Measurements from ENCODE around the gene ADAP2.
"Not testable (repeated sequence)": the region's sequence is repeated elsewhere in the genome, so short reads cannot be mapped to it uniquely, and the experiment has no call there.

ADAP2 gene

GRCh38 chr17:30931582-30931981 lies 9.8 kb downstream of the ADAP2 start:
- DNase-seq: not testable (repeated sequence)

DNA sequence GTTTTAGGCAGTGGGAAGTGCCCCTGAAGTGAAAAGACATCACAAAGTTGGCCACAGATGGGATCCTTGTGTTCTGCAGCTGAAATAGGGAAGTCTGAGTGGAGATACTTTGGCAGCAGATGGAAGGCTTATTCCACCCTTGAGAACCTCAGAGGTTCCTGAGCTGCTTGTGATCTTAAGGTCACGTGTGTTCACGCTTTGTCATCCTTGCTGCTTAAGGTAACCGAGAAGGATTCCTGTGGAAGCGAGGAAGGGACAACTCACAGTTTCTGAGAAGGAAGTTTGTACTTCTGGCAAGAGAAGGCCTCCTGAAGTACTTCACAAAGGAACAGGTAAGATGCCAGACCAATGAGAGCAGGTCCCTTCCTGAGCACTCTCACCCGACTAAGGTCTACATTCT lies 12.2 kb downstream of the ADAP2 start:
- DNase-seq: no peak

GRCh38 chr17:30939051-30939689 lies 17.4 kb downstream of the ADAP2 start:
- no peak for DNase-seq

DNA sequence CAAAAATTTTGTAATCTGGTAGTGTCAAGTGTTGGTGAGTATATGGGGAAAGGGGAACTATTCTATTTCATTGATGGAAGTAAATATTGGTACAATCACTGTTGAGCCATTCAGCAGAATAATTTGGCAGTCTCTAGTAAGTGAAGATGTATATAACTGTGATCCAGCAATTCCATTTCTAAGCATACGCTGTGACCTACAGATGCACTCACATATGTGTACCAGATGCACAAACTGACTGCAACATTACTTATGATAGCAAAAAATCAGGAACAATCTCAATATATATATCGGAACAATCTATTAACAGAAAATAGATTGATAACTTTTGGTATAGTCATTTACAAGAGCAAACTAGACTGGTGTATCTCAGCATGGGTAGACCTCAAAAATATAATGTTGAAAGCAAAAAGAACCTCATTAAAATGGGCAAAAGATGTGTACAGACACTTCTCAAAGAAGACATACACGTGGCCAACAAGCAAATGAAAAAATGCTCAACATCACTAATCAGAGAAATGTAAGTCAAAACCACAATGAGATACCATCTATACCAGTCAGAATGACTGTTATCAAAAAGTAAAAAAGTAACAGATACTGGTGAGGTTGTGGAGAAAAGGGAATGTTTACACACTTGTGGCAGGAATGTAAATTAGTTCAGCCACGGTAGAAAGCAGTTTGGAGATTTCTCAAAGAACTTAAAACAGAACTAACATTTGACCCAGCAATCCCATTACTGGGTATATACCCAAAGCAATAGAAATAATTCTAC lies 20.7 kb downstream of the ADAP2 start:
- DNase-seq: no peak

GRCh38 chr17:30947796-30948195 lies 26.1 kb downstream of the ADAP2 start:
- no peak for DNase-seq

DNA sequence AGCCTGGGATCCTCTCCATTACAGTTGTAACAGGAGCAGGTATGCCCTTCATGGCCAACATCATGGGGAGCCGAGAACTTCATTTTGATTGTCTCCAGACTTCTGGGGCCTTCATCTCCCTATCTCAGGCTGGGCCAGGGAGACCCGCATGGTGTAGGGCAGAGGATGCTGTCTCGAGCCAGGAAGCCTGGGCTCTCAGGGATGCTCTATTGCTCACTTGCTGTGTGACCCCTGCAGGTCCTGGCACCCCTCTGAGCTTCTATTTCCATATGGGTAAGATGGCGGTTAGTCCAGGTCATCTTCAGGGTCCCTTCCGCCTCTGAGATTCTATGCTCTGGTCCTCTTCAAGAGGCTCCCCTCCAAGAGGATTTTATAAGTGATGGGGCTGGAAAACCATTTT lies 28.4 kb downstream of the ADAP2 start:
- DNase-seq: no peak

DNA sequence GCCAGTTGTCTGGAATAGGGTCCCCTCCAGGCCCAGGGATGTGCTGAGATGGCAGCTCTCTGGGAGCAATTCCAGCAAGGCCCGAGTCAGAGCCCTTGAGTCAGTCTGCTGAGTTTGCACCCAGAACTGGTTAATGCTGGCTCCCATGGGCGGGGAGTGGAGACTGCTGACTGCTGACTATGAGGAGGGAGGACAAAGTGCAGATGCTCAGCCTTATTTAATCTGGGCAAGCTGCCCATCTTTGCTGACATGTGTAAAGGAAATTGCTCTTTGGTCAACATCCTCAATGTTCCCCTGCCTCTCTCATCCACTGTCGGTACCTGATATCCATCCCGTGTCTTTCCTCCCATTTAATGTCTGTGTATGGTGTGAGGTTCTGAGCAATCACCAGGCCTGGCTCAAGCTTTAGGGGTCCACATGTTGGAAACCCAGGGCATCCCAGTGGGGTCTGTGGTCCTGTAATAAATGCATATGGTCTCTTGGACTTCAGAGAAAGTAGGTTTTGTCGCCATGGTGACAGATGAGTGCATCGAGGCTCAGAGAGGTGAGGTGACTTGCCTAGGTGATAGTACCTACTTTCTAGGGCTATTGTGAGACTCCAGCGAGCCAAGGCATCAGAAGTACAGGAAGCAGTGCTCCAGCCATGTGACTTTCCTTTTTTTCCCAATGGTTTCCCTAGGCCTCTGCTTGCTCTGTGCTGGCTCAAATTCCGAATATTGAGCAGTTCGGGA lies 29.1 kb downstream of the ADAP2 start:
- no peak for DNase-seq

DNA sequence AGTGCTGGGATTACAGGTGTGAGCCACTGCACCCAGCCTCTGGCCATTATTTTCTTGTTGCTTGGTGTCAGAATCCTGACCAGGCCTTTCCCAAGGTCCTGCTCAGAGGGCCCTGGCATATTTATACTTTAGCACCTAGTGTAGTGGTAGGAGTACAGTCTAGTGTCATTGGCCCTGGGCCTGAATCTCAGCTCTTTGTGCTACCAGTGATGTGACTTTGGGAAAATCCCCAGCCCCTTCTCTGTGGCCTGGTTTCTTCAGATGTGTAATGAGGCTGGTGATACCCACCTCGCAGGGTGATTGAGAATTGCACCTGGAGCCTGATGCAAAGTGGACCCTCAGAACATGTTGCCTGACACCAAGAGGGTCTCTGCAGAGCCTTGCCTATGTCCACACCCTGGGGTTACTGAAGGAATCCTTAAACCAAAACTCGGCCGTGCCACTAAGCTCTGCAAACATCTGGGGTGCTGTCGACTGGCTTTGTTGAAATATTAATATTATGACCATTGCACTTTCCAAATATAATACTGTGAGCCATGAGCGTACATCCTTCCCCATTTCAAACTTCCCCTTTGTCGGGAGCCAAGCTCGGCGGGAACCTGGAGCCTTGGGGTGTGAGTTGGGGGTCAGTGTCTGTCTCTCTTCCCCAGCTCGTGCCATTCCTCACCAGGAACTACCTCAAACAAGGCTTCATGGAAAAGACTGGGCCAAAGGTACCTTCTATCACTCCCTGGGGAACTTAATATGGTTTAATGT lies 31.1 kb downstream of the ADAP2 start:
- no peak for DNase-seq

DNA sequence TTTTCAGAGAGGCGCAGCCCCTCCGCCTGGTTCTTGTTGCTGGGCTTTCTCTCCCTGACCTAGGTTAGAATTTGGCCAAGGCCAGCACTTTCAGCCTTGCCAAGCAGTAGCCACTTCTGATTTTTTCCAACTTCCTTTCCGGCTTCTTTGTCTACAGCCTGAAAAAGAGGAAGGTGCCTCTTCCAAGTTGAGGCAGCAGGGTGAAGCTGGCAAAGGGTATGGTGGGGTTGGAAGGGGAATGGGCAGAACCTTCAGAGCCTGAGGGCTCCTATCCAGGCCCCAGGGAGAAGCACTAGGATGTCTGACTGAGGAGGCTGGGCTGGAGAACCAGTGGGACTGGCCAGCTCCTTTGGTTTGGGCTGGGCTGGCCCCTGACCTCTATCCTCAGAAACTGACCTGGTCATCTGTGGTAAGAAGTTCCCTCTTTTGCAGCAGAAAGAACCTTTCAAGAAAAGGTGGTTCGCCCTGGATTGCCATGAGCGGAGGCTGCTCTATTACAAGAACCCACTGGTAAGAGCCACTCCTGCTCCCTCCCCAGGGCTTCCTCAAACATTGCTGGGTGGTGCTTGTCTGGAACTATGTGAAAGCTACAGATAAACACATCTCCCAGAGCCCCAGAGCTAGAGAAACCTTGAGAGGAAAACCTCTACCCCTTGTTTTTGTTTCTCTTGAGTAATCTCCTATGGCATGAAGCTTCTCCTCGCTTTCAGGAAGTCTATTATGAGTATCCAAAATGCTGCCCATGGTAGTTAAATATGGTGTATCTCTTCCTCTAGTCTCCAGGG lies 32.5 kb downstream of the ADAP2 start:
- DNase-seq: no peak

DNA sequence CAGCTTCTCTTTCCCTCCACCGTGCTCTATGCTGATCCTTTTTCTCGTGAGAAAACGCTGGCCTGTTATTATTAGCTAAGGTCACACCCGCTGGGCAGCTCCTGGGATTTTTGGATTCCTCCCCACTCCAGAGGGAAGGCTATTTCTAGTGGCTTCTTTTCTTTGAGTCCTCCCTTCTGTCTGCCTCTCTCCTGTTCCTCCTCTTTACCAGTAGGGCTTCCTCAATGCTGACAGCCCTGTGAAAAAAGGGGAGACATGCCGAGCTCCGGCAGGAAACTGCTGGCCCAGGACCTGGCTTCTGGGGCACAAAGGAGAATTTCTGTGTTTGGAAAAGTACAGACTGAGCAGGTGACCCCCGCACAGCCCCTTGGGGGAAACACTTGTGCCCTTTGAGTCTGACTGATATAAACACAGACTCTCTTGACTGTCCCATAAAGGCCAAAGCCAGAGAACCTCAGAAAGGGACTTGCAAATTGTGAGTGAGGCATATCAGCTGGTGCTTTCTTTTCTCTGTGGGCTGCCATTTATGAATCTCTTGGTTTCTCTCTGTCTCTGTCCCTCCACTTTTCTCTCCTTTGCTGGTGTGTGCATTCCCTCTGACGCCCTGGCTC lies 35.1 kb downstream of the ADAP2 start:
- no peak for DNase-seq

GRCh38 chr17:30957741-30958140 lies 36.0 kb downstream of the ADAP2 start:
- DNase-seq: no peak

- no peak for DNase-seq
These were observed 36.4 kb downstream of the ADAP2 start for GRCh38 chr17:30958187-30958586.

DNA sequence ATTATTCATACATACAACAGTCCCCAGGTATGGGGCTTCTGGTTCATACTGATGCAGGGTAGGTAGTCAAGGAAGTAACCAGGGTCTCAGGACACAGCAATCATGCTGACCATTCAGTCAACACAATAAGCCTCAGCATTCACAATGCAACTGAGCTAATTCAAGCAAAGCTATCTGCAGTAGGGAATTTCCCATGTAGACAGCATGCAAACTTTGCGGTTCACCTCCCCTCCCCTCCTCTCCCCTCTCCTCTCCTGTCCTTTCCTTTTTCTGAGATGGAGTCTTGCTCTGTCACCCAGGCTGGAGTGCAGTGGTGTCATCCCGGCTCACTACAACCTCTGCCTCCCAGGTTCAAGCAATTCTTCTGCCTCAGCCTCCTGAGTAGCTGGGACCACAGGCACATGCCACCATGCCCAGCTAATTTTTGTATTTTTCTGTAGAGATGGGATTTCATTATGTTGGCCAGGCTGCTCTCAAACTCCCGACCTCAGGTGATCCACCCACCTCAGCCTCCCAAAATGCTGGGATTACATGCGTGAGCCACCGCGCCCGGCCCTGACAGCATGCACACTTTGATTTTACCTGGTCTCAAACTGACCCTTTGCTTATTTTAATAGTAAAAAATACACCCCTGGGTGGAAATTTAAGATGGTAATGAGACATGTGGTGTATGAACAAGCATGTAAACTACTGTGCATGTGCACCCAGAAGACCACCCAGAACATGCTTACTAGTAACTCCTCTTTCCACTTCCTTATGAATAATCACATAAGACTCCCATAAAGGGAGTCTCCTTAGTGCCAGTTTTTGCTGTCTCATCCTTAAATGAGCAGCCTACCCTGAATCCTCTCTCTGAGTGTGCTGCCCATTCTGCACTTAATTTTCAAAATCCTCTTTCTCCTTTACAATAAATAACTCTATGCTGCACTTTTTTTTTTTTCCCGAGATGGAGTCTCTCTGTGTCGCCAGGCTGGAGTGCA lies 39.8 kb downstream of the ADAP2 start:
- peak; percentile 10 for DNase-seq

- not testable (repeated sequence) for DNase-seq
These were observed 42.6 kb downstream of the ADAP2 start for GRCh38 chr17:30964312-30964711.

GRCh38 chr17:30964876-30965275 lies 43.1 kb downstream of the ADAP2 start:
- no peak for DNase-seq

GRCh38 chr17:30965686-30966085 lies 43.9 kb downstream of the ADAP2 start:
- no peak for DNase-seq

DNA sequence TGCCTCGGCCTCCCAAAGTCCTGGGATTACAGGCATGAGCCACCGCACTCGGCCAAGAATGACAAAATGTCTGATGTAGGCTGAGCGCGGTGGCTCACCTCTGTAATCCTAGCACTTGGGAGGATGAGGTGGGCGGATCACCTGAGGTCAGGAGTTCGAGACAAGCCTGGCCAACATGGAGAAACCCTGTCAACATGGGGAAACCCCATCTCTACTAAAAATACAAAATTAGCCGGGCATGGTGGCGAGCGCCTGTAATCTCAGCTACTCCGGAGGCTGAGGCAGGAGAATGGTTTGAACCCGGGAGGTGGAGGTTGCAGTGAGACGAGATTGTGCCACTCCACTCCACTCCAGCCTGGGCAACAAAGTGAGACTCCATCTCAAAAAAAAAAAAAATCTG lies 46.2 kb downstream of the ADAP2 start:
- DNase-seq: not testable (repeated sequence)

- peak; percentile 9 for DNase-seq
These were observed 48.5 kb downstream of the ADAP2 start for GRCh38 chr17:30969989-30970830.

DNA sequence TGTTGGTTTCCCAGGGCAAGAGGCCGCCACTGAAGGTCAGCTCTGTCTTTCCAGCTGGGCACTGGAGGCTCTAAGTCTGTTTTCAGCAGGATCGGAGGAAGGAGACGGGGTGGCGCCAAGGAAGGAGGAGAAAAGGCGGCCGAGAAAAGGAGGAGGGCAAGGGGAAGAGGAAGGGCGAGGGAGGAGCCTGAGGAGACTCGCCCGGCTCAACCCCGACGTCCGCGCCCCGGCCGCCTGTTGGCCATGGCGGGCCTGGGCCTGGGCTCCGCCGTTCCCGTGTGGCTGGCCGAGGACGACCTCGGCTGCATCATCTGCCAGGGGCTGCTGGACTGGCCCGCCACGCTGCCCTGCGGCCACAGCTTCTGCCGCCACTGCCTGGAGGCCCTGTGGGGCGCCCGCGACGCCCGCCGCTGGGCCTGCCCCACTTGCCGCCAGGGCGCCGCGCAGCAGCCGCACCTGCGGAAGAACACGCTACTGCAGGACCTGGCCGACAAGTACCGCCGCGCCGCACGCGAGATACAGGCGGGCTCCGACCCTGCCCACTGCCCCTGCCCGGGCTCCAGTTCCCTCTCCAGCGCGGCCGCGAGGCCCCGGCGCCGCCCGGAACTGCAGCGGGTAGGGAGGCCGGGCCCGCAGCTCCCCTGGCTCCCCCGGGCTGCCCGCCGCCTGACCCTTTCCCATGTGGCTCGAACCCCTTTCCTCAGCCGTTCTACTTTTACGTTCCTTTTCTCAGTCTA lies 49.3 kb downstream of the ADAP2 start, which contains the start of gene RNF135:
RNF135 (plus strand) TSS at position 209 of the 737 bp plus-strand sequence; CDS start at position 244, 35 bp downstream.
- DNase-seq: peak; percentile 64
